Retinal pigment epithelial cell (primary cell): ENCODE measurements around the gene AP1G2.

Experiments used
- DNase-seq: peaks from one replicate; pipeline ENCODE4 v3.0.0-alpha.2; 2010; ENCODE audit warnings: low read depth
- H3K4me3 ChIP-seq: 2 replicates; pipeline ENCODE4 v1.5.1; 2011; ENCODE audit warnings: mild to moderate bottlenecking, low read length, control low read depth, moderate library complexity
- TF ChIP-seq, protein P1 (sequence below): conservative IDR thresholded peaks from 2 replicates; pipeline ENCODE4 v1.5.1; 2011; ENCODE audit warnings: low read depth, low read length, control low read depth, inconsistent platforms

Gene AP1G2

DNA sequence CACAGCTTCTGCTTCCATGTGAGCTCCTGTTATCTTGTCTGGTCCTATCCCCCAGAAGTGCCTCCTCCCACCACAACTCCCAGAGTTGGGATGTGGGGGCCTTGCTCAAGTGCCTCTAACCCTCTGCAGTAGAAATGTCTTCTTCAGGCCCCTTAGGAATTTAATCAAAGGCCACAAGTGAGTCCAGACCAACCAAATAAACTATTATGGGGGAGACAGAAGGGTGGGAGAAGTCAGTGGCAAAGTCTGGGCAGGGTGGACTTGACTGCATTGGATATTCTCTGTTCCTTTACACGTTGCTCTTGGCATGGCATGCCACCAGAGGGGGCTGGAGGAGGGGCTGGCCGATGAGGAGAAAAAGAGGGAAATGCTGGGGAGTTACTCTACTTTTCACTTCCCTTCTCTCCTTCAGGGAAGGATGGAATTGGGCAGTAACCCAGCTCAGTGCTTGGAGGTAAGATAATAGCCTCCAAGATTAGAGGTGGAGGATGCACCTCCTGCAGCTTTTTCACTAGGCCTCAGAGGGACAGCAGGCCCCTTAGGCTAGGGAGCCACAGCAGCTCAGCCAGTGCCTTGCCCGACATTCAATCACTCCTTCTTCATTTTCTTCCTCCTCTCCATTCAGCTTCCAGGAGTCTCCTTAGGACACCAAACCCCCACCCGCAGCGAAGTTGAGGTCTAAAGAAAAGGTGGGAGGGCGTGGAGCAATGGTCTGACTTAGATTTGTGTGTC, 1.2 kb upstream of the AP1G2 start:
- TF ChIP-seq, protein P1, sequence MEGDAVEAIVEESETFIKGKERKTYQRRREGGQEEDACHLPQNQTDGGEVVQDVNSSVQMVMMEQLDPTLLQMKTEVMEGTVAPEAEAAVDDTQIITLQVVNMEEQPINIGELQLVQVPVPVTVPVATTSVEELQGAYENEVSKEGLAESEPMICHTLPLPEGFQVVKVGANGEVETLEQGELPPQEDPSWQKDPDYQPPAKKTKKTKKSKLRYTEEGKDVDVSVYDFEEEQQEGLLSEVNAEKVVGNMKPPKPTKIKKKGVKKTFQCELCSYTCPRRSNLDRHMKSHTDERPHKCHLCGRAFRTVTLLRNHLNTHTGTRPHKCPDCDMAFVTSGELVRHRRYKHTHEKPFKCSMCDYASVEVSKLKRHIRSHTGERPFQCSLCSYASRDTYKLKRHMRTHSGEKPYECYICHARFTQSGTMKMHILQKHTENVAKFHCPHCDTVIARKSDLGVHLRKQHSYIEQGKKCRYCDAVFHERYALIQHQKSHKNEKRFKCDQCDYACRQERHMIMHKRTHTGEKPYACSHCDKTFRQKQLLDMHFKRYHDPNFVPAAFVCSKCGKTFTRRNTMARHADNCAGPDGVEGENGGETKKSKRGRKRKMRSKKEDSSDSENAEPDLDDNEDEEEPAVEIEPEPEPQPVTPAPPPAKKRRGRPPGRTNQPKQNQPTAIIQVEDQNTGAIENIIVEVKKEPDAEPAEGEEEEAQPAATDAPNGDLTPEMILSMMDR, result peak; percentile 64
- DNase-seq, result no peak
- H3K4me3 ChIP-seq, result no peak overlapping the region

DNA sequence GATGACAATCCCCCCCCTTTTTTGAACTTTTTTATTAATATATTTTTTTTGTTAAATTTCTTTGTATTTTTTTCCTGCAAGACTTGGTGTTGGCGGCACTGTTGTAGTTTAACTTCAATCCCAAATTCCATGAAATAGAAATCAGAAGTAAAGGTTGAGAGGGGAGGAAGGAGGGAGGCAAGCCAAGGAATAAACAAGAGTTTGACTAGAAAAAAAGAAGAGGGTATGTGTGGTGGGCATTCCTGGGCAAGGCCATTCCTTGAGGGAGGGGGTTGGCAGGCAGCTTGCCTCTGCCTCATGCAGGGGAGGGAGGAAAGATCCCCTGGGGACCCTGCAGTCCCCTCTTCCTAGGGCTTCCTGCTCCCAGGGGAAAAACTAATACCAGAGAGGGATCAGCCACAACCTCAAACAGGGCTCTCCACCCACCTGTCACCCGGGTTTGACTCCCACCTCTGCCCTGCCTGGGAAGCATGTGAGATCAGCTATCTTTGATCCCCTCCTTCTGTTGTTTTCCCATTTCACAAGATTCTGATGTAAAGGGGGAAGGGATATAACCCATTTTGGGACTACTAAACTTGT, 519 bp upstream of the AP1G2 start:
- peak overlapping the region; percentile 83 for H3K4me3 ChIP-seq
- DNase-seq, result no peak
- TF ChIP-seq, protein P1, result no peak

DNA sequence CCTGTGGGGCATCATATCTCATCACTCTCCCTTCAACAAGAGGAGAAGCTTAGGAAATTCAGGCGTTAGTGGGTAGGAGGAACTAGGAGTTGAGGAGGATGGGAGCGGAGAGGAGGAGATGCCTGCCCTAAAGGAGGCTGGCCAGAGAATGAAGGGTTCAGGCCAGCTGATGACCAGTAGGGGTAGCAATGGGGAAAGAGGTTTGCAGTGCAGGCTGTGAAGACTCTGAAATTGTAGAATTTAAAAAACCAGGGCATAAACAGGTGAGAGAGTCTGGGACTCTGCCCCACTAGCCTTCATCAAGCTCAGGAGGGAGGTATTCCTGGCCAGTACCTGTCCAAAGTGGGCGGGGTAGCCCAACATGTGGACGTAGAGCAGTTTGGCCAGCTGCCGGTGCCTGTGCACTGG, 809 bp downstream of the AP1G2 start:
- no peak for DNase-seq
- TF ChIP-seq, protein P1, result peak; percentile 35
- H3K4me3 ChIP-seq, result peak overlapping the region; percentile 83

DNA sequence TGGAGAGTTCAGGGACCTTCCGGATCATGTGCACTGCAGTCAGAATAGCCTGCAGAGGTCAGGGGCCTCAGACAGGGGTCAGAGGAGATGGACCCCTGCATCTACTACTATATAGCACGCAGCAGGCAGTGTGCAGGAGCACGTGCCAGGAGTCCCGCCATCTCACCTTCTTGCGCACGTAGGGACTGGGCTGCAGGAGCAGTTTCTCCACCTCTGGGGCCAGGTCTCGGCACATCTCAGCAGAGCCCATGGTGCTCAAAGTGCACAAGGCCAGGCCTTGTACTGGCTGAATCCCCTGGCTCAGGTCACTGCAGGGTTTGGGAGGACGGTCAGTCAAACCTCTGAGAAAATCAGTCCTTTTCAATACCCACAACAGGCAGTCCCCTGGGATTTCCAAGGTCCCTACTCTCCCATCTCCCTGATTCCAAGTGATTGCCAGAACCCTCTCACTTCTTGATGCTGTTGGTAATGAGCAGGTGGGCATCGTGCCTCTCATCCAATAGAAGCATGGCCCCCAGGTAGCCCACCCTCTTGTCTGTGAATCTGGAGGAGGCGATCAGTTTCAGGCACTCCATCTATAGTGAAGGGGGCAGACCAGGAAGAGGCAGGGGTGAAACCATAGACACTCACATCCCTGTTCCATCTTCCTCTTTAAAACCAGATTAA, 1.3 kb downstream of the AP1G2 start:
- TF ChIP-seq, protein P1, result no peak
- no peak overlapping the region for H3K4me3 ChIP-seq
- DNase-seq, result no peak

DNA sequence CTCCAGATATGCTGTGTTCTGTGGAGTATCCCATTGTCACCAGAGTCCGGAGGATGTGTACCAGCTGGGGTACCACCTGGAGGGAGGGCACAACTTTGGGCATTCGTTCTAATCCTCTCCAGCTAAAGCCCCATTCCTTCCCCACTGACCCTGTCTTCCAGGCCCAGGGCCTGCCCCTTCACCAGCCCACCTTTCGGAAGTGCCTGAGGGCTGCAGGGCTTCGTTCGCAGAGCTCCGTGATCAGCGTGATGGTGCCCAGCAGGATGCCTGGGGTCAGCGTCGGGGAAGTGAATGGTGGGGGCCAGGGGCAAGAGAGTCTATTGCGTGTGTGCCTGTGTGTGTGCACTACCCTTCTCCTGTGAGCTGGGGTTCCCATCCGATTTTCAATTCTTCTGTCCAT, 2.0 kb downstream of the AP1G2 start:
- H3K4me3 ChIP-seq, result no peak overlapping the region

DNA sequence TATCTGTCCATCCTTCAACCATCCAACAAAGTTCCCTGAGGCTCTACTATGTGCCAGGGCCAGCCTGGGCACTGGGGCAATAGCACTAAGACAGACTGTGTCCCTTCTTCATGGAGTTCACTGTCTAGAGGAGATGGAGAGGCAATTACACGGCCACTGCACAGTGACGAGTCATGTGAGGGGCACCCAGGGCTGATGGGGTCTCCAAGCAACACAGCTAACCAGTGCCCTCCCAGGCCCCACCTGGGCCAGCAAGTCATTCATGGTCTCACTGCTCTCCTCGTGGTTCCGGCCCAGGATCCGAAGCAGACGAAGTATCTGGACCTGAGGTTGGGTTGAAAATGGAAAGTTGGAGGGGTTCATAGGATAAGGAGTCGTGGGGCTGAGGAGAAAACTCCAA, 2.7 kb downstream of the AP1G2 start:
- DNase-seq, result no peak
- TF ChIP-seq, protein P1, result no peak
- H3K4me3 ChIP-seq, result no peak overlapping the region

More for the DNA sequence above, 2.0 kb downstream of the AP1G2 start:
- TF ChIP-seq, protein P1, result no peak
- DNase-seq, result no peak
